ENCODE data around the gene PCDHAC2.

Gene PCDHAC2, protein sequence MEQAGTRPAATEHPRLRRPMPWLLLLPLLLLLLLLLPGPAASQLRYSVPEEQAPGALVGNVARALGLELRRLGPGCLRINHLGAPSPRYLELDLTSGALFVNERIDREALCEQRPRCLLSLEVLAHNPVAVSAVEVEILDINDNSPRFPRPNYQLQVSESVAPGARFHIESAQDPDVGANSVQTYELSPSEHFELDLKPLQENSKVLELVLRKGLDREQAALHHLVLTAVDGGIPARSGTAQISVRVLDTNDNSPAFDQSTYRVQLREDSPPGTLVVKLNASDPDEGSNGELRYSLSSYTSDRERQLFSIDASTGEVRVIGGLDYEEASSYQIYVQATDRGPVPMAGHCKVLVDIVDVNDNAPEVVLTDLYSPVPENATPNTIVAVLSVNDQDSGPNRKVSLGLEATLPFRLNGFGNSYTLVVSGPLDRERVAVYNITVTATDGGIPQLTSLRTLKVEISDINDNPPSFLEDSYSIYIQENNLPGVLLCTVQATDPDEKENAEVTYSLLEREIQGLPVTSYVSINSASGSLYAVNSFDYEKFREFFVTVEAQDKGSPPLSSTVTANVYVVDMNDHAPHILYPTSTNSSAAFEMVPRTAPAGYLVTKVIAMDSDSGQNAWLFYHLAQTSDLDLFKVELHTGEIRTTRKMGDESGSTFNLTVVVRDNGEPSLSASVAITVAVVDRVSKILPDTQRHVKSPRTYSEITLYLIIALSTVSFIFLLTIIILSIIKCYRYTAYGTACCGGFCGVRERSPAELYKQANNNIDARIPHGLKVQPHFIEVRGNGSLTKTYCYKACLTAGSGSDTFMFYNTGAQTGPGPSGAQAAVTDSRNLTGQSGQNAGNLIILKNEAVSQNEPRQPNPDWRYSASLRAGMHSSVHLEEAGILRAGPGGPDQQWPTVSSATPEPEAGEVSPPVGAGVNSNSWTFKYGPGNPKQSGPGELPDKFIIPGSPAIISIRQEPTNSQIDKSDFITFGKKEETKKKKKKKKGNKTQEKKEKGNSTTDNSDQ
- 0 reads per million in 4 donors for total RNA-seq

DNA sequence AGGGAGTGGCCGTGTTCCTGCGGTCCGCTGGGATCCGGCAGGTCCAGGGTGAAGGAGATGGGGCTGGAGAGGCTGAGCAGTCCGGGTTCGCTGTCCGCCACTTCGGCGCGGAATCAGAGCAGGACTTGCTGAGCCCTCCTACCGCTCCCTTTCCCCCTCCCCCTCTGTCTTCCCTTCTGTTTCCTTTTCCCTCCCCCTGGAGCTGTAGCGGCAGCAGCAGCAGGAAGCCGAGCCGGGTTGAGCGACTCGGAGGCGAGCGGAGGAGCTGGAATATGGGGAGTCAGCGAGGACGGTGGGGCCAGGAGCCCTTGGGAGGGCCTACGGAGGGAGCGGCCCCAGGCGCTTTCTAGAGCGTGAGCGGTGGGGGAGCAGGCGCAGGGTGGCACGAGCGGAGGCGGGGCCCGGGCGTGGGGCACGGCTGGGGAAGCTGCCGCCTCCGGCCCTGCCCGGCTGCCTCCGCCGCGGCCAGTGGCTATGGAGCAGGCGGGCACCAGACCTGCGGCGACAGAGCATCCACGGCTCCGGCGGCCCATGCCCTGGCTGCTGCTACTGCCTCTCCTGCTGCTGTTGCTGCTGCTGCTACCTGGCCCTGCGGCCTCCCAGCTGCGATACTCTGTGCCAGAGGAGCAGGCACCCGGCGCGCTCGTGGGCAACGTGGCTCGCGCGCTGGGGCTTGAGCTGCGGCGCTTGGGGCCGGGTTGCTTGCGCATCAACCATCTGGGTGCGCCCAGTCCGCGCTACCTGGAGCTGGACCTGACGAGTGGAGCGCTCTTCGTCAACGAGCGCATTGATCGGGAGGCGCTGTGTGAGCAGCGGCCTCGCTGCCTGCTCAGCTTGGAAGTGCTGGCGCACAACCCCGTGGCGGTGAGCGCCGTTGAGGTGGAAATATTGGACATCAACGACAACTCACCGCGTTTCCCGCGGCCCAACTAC is at the start of gene PCDHAC2:
PCDHAC2 (plus strand) TSS at position 184 of the 933 bp plus-strand sequence; CDS start at position 475, 291 bp downstream.
- DNase-seq, result no peak

DNA sequence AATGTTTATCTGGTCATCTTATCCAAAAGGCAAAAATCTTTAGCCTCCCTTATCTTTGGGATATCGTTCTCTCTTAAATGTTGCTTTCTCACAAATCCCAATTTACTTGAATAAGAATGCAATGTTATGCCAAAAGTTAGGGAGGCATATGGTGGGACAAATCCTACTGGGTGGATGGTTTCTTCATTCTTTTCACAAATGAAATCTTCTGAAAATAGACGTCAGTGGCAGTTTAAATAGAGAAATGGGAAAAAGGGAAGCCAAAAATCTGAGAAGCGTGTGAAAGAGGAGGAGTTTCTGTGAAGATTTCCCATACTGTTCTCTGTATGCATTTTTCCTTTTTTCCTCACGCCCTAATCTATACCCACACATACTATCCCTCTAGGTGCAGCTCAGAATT is 42.7 kb upstream of the PCDHAC2 start:
- no peak for DNase-seq

DNA sequence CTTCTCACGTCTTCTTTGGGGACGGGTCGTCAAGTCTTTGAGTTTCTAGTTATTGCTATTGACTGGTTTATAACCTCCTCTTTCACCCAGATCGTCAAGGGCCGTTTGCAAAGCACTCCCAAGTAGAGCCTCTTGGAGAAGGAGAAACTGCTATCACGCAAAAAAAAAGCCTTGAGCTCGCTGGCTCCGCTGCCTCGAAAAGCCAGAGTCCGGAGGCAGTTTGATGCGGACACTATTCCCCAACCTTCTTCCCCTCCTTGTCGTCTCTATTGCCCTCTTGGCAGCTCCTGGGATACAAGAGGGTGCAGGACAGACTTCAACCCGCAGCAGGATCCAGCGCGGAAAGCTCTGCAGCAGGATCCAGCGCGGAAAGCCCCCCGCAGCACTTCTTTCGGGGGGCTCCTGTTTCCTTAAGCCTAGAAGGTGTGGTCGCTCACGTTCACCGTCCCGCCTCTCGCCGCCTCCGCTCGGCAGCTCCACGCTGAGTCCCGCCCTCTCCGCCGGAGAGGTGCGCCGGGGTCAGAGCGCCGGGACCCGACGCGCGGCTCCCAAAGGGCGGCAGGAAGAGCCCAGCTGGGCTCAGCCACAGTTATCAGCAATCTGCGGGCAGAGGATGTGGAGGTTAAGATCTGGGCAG is 40.4 kb upstream of the PCDHAC2 start, which contains the start of gene PCDHAC1:
PCDHAC1 (plus strand) TSS at position 494 of the 637 bp plus-strand sequence. CDS start 594 bp downstream, outside the sequence.
- no peak for DNase-seq

DNA sequence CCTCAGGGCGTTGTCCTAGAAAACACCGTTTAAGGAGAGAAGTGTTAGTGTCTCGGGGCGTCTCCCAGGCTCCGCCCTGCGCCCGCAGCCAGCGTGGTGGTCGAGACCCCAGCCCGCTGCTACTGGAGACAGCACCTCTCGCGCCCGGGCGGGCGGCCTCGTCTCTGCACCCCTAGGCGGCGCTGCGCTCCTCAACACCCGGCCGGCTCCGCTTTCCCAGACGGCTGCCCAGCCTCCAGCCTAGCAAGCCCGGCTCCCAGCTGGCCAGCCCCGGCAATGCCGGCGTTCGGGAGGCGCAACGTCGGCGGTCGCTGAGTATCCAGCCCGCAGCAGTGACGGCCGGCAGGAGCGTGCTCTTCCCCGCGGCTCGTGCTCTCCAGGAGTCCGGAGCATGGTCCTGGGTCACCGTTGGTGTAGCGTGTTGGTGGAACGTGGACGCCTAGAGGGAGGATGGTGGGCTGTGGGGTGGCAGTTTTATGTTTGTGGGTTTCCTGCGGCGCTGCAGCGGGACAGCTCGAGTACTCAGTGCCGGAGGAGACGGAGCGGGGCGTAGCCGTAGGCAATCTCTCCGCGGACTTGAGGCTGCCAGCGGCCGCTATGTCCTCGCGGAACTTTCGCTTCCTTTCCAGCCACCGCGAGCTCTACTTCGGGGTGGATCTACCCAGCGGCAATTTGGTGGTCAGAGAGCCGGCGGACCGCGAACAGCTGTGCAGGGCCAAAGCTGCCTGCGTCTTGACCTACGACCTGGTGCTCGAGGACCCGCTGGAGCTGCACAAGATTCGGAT is 39.6 kb upstream of the PCDHAC2 start:
- DNase-seq, result peak in 2 of 5 donors; percentile 10 to 16

DNA sequence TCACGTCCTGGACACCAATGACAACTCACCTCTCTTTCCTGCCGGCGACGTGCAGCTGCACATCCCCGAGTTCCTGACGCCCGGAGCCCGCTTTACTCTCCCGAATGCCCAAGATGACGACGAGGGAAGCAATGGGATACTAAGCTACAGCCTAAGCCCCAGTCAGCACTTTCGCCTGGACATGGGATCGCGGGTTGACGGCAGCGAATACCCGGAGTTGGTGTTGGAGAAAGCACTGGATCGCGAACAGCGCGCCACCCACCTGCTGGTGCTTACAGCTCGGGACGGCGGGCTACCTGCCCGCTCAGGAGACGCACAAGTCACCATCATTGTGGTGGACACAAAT is 39.1 kb upstream of the PCDHAC2 start:
- DNase-seq, result no peak

DNA sequence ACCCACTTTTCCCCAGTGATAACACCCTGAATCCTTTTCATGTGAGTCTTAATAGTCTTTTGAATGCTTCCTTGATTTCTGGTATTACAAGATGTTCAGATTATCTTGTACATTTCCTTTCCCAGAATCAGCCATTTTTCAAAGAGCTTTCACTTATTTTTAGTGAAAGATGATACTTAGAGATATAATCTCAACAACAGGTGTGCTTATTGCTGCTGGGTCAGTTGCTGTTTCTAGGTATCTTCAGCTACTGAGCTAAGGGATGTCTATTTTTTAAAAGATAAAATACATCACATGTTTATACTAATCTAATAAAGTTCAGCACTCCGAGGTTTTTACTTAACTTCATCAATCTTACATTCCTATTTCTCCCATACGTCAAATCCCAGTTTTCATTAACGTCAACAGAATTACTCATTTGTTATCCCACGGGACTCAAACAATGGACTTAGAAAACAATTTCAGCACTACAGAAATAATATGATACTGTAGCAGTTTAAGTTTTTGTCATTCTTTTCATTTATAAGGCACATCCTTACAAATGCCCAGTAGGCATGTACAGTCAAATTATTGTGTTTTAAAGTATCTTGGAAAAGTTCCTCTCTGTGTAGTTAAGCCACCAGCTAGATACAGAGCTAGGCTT is 31.2 kb upstream of the PCDHAC2 start:
- no peak for DNase-seq

DNA sequence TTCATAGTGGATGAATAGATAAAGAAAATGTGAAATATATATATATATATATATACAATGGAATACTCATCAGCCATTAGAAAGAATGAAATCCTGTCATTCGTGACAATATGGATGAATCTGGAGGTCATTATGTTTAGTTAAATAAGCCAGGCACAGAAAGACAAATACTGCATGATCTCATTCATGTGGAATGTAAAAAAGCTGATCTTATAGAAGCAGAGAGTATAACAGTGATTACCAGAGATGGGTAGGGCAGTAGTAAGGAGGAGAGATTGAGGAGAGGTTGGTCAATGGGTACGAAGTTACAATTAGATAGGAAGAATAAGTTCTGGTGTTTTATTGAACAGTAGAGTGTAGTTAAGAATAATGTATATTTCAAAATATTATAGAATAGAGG is 19.7 kb upstream of the PCDHAC2 start:
- DNase-seq, result no peak

DNA sequence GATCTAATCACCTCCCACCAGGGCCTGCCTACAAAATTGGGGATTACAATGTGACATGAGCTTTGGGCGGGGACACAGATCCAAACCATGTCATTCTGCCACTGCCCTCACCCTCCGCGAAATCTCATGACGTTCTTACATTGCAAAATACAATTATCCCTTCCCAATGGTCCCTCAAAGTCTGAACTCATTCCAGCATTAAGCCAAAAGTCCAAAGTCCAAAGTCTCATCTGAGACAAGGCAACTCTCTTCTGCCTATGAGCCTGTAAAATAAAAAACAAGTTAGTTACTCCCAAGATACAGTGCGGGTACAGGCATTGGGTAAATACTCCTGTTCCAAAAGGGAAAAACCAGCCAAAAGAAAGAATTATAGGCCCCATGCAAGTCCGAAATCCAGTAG is 14.6 kb upstream of the PCDHAC2 start:
- no peak for DNase-seq

DNA sequence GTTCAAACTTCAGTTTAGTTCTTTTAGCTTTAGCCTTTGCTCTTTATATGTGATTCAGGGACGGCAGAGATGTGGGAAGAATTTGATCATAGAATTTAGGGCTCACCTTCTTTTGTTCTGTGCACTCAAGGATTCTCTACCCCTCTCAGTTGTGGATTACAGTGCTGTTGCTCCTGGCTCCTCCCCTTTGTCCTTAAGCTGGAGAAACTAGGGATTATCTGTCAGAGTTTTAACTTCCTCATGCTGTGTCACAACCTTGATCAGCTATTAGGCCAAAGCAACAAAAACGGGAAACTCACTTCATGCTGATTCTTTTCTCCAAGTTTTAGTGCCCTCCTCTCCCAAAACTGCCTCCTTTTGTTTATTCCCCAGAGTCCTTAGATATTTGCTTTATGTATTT is 13.0 kb upstream of the PCDHAC2 start:
- no peak for DNase-seq

DNA sequence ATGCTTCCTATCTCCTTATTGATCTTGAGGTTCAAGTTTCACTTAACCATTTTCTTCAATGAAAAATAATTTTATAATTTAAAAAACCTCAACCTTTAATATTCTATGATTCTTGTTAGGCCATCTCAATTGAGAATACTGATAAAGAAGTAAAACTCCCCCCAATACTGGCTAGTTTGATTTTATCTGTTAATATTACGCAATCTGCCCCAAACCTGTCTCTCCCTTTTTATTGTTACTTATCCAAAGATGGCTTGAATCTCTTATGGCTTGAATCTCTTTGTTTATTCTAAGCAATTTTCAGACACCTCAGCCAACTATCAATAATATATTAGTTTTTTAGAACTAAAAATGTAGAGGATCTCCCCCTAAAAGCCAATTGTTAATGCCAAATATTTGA is 4.1 kb upstream of the PCDHAC2 start:
- no peak for DNase-seq

DNA sequence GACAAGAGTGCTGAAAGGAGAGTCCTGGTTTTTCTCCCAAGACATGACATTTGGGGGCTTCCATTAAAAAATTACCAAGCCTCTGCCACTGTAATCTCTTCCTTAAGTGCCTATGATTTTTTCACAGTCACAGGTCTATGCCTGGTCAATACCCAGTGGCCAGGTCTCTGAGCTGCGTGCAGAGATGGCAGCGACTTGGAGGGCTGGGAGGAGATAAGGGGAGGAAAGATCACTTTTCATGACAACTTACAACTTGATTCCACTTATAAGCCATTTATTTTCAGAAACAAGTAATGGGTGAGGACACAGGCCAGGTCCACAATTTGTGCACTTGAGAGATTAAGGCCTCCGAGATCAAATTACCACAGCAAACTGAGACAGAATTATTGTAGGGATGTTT is 1.9 kb upstream of the PCDHAC2 start:
- no peak for DNase-seq

DNA sequence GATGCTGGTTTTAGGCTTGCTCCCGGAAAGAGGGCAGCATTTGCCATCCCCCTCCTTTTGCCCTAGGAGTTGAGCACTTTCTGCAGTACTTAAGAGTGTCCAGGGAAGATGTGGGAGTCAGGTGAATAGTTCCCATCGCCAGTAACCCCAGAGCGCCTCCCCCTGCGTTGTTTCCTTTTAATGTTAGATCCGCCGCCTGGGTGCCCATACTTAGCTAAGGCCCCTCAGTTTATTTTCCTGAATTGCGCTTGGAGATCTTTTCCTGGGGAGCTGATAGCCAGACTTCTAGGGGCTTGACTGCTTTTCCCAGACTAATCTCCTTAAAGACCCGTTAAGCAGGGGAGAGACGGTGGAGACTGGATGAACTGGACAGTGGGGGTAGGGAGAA is 377 bp upstream of the PCDHAC2 start:
- no peak for DNase-seq

DNA sequence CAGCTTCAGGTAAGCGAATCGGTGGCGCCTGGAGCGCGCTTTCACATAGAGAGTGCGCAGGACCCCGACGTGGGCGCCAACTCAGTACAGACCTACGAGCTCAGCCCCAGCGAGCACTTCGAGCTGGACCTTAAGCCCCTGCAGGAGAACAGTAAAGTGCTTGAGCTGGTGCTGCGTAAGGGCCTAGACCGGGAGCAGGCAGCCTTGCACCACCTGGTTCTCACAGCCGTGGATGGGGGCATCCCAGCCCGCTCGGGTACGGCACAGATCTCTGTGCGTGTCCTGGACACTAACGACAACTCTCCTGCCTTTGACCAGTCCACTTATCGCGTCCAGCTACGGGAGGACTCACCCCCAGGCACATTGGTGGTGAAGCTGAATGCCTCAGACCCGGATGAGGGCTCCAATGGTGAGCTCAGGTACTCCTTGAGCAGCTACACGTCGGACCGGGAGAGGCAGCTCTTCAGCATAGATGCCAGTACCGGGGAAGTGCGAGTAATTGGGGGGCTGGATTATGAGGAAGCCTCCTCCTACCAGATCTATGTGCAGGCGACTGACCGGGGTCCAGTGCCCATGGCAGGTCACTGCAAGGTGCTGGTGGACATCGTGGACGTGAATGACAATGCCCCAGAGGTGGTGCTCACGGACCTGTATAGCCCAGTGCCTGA is 1.1 kb downstream of the PCDHAC2 start:
- no peak for DNase-seq

DNA sequence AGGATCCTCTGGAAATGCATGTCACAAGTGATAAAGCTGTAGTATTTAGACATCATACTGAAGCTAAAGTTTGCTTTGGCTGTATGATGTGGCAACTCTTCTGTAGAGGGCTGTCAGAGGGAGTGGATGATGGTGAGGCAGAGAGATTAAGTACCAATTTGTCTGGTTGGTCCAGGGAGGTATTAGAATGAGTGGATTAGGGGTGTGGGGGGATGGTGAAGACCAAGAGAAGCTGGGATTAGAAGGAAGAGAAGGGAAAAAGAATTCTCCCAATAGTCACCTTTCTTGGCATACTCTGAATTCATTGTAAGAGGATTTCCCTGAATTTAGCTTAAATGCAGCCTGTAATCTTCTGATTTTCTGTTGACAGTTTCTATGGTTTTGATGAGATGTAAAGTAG is 3.6 kb downstream of the PCDHAC2 start:
- no peak for DNase-seq

DNA sequence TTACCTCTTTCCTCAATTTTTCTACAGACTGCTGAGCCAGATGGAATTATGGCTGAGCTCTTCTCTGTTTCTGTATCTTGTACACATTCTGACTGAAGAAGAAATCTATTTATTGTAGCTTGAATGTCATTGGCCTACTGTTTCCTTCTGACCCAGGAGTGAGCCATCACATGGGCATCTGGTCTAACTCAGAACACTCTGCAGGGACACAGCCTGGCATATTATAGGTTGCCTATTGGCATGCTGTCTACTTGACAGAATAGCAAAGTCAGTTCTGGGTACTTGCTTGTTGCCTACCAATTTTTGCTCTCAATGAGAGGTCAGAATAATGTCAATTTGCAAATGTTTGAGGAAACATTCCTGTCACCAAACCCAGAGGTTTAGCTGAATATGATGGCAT is 7.3 kb downstream of the PCDHAC2 start:
- no peak for DNase-seq

DNA sequence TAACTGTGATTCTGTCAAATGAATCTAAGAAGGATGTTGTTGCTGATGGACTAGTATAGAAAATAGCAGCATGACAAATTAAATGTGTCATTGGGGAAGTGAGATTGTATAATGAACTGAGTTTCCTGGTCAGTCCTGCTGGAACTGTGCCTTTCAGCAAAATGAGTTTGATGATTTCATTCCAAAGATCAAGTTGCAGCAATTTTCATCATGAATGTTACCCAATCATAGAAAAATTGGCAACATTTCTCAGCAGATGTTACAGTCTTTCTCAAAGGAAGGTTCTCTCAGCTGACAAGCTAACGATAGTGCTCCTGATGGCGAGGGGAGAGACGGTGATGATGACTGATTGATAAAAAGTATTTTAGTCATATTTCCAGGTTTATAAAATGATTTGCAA is 10.7 kb downstream of the PCDHAC2 start:
- no peak for DNase-seq

DNA sequence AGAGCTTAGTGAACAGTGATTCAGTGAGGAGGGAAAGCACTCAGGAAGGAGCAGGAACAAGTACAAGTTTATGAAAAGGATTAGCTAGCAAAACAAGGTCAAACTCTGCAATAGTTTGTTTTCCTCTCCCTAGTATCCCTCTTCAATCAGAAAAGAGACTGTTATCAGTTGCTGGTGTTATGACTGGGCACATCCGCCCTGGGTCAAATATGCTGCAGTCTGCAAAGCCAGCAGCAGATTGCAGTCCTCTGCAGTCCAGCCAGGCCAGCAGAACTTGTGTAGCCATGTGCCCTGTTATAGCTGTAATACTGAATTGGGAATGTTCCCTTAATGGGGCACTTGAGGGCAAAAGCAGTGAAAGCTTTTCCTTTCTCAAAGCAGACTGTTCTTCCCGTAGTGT is 12.0 kb downstream of the PCDHAC2 start:
- DNase-seq, result no peak

DNA sequence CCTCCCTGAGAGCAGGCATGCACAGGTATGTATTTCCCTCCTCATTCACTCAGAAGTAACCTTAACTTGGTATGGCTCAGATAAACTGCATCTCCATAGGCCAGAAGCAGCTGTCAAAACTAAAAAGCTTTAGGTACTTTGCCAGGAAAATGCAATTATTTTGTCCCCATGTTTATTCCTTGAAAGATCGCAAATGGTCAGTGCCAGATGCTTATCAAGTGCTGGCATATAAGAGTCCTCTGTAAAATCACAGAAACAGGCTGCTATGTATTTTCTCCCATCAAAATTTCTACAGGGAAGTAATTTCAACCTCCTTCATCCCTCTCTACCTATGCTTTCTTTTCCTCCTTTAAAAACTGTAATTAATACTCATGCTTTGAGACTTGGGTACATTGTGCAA is 12.7 kb downstream of the PCDHAC2 start:
- no peak for DNase-seq

DNA sequence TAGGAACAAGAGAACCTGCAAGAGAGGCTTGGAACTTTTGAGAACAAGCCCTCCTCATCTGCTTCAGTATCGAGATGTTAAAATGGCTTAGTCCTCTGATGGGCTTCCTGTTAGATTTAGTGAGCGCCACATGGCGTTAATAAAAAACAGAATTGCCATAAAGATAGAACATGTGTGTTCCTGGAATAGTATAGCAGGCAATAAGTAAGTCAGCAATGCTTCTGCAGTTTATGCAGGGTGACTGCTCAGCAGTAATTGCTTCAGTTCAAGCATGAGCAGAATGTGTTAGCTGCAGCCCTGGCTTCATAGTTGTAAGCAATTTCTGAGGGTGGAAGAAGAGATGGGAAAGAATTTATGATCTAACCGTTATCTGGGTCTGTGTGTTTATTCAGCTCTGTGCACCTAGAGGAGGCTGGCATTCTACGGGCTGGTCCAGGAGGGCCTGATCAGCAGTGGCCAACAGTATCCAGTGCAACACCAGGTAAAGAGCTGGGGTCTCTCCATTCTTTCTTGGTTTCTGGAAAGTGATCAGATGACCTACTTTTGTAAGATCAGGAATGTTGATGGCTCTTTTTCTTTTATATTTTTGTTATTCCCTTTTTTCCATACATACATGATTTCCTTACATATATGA is 15.9 kb downstream of the PCDHAC2 start:
- no peak for DNase-seq

DNA sequence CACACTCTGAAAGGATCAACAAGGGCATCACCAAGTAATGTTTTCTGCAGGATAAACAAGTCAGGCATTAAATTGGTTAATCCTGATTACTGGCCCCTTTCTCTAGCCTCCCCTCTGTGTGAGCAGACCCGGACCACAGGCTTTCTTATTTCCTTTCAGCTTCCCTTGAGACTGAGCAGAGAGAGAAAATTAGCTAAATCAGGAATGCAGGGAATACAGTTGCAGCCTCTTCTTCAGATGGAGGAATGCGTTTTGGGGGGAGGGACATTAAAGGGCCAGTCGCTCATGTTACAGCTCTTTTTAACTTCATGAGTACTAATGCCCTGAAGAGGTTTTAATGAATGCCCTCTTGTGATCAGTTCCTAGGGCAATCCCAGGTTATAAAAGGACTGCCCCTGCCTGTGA is 19.8 kb downstream of the PCDHAC2 start:
- no peak for DNase-seq
